ENCODE results near the gene HEPN1.
"Not testable (repeated sequence)": the region's sequence is repeated elsewhere in the genome, so short reads cannot be mapped to it uniquely, and the experiment has no call there.

The HEPN1 gene

DNA sequence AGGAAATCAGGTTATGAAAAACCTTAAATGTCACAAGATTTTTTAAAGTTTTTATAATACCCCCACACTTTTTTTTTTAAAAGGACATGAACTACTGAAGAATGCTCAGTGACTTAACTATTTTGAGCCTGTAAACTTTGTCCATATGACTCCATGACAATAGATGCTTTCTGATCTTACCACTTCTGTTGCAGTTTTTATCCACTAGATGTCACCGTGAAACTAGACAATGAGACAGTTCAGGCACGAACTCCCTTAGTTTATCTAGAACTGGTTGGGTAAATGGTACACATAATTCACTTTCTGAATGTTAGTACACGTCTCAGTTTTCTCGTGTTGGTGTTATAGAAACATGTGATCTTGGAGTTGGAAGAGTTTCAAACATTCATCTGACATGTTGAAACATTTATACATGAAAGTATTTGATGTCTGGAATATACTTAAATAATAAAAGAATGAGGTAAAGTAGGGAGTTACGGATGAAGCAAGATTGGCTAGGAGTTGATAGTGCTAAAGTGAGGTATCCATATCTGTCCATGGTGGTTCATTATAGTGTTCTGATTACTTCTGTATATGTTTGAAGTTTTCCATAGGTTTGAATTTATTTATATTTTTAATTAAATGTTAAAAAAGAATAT lies 43.0 kb downstream of the HEPN1 start:
- H3K9me3 ChIP-seq (ENCODE audit: control insufficient read depth in 2 of 2, low read length in 2 of 2), result no peaks in the 10 kb centered on the region
- no peak overlapping the region for H3K9ac ChIP-seq (ENCODE audit: low read length in 2 of 2)
- no peaks in the 10 kb centered on the region for H3K27me3 ChIP-seq (ENCODE audit: control insufficient read depth in 1 of 2, insufficient read depth in 2 of 2, low read length in 2 of 2)
- no peaks in the 10 kb centered on the region for H3K36me3 ChIP-seq (ENCODE audit: control insufficient read depth in 2 of 2, insufficient read depth in 2 of 2, low read length in 2 of 2)
- no peaks in the 10 kb centered on the region for H3K4me1 ChIP-seq (ENCODE audit: control insufficient read depth, insufficient read depth, low read length)
- no peak overlapping the region for H3K27ac ChIP-seq (ENCODE audit: low read length)
- H3K4me3 ChIP-seq (ENCODE audit: low read length in 2 of 2), result no peak overlapping the region

DNA sequence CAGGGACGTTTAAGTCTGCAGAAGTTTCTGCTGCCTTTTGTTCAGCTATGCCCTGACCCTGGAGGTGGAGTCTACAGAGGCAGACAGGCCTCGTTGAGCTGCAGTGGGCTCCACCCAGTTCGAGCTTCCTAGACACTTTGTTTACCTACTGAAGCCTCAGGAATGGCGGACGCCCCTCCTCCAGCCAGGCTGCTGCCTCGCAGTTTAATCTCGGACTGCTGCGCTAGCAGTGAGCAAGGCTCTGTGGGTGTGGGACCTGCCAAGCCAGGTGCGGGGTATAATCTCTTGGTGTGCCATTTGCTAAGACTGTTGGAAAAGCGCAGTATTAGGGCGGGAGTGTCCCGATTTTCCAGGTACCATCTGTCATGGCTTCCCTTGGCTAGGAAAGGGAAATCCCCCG lies 49.1 kb downstream of the HEPN1 start:
- H3K4me3 ChIP-seq (ENCODE audit: low read length in 2 of 2); H3K9me3 ChIP-seq (ENCODE audit: control insufficient read depth in 2 of 2, low read length in 2 of 2); H3K27me3 ChIP-seq (ENCODE audit: control insufficient read depth in 1 of 2, insufficient read depth in 2 of 2, low read length in 2 of 2); H3K27ac ChIP-seq (ENCODE audit: low read length); H3K36me3 ChIP-seq (ENCODE audit: control insufficient read depth in 2 of 2, insufficient read depth in 2 of 2, low read length in 2 of 2); H3K4me1 ChIP-seq (ENCODE audit: control insufficient read depth, insufficient read depth, low read length); H3K9ac ChIP-seq (ENCODE audit: low read length in 2 of 2): not testable (repeated sequence)
